ENCODE measurements around the gene SENP1.

Gene SENP1

DNA sequence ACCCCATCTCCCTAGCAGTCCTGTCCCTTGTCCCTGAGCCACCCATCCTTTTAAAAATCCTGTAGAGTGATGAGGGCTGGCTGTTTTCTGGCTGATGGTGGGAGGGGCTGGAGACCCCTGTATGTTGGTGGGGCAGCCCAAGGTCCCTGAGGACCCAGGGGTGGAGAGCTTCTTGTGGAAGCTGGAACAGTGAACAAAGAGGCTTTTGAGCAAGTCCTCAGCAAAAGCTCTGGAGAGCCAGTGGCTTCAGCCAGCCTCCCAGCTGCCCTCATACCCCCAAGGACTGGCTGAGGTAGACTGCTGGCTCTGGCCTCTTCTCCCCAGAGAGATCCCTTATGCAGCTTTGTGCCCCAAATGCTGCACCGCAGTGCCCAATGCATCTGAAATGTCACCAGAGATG is 72.4 kb downstream of the SENP1 start:
- DNase-seq (ENCODE audit: low read depth) = no peak
- TF ChIP-seq, protein P1, sequence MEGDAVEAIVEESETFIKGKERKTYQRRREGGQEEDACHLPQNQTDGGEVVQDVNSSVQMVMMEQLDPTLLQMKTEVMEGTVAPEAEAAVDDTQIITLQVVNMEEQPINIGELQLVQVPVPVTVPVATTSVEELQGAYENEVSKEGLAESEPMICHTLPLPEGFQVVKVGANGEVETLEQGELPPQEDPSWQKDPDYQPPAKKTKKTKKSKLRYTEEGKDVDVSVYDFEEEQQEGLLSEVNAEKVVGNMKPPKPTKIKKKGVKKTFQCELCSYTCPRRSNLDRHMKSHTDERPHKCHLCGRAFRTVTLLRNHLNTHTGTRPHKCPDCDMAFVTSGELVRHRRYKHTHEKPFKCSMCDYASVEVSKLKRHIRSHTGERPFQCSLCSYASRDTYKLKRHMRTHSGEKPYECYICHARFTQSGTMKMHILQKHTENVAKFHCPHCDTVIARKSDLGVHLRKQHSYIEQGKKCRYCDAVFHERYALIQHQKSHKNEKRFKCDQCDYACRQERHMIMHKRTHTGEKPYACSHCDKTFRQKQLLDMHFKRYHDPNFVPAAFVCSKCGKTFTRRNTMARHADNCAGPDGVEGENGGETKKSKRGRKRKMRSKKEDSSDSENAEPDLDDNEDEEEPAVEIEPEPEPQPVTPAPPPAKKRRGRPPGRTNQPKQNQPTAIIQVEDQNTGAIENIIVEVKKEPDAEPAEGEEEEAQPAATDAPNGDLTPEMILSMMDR (conservative IDR thresholded peaks at IDR 0.05; ENCODE audit: control insufficient read depth, insufficient read depth, low read depth, low read length) = no peak
- H3K4me3 ChIP-seq (ENCODE audit: control insufficient read depth, low read depth, low read length) = no peak overlapping the region

DNA sequence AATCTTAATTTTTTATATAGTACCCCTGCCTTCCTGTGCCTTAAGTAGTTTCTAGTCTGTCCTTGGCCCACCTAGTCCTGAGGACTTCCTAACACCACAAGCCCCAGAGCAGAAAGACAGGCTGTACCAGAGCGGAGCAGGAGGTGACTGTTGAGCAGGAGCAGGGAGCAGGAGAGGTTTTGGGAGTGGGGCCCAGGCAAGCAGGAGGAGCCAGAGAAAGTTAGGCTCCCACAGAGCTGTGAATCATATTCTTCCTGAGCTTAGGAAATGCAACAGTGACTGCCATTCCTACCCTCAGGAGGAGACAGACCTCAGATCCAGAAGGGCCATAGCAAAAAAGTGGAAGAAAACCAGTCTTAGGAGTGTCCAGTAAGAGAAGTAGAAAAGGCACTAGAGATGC is 73.3 kb downstream of the SENP1 start:
- no peak overlapping the region for H3K4me3 ChIP-seq (ENCODE audit: control insufficient read depth, low read depth, low read length)
- peak; percentile 4 for DNase-seq (ENCODE audit: low read depth)
- TF ChIP-seq, protein P1 (conservative IDR thresholded peaks at IDR 0.05; ENCODE audit: control insufficient read depth, insufficient read depth, low read depth, low read length) = no peak

DNA sequence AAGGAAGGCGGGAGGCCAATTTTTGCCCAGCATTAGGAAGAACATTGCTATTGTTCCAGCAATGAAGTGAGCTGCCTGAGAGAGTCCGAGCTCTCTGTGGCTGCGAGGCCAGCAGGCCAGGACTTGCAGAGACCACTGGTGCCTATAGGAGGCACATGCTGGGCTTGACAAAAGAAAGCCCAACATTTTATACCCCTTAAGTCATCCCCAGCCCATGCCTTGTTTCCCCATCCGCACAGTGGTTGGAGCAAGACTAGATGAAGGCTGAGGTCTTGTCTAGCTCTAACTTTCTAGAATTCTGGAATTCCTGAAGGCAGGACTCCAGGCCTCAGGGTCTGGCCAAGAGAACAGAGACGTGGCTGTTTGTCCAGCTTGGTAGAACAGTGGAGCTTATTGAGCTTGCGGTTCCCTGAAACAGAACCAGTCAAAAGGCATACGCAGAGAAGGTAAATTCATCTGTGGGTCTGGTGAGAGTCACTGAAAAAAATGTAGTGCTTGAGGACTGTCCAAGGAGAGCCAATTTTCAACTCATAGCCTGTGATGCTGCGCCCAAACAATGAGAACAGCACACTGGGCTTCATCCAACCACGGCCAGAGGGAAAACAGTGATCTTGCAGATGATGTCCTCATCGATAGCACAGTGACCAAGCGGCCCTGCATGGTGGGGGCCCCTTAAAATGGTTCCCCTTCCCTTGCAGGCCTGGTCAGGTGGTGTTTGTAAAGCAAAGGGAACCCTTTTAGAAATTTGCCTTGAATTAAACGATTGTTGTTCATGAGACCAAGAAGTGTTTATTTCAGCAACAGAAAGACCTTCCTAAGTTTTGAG is 74.5 kb downstream of the SENP1 start:
- TF ChIP-seq, protein P1 (conservative IDR thresholded peaks at IDR 0.05; ENCODE audit: control insufficient read depth, insufficient read depth, low read depth, low read length) = no peak

DNA sequence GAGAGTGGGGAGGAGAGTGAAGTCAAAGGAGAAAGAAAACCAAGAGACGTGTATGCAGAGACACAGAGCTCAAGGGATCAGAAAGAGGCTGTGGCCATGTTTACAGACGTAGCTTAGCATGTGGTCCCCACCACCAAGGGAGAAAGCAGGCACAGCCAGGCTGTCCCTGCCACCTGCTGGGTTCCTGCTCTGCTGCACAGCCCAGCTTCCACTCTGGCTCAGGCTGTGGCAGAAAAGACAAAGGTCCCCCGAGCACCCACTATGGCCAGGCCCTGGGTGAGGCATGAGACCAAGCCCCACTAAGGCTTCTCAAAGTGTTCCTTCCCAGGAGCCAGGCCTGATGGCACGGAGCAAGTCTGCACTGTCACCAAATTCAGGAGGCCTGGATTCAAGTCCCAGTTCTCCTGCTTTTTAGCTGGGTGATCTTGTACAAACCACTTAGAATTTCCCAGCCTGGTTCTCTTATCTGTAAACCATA is 75.7 kb downstream of the SENP1 start:
- TF ChIP-seq, protein P1 (conservative IDR thresholded peaks at IDR 0.05; ENCODE audit: control insufficient read depth, insufficient read depth, low read depth, low read length) = no peak
- no peak overlapping the region for H3K4me3 ChIP-seq (ENCODE audit: control insufficient read depth, low read depth, low read length)
- no peak for DNase-seq (ENCODE audit: low read depth)

More for the DNA sequence above, 74.5 kb downstream of the SENP1 start:
- no peak overlapping the region for H3K4me3 ChIP-seq (ENCODE audit: control insufficient read depth, low read depth, low read length)
- DNase-seq (ENCODE audit: low read depth) = no peak

DNA sequence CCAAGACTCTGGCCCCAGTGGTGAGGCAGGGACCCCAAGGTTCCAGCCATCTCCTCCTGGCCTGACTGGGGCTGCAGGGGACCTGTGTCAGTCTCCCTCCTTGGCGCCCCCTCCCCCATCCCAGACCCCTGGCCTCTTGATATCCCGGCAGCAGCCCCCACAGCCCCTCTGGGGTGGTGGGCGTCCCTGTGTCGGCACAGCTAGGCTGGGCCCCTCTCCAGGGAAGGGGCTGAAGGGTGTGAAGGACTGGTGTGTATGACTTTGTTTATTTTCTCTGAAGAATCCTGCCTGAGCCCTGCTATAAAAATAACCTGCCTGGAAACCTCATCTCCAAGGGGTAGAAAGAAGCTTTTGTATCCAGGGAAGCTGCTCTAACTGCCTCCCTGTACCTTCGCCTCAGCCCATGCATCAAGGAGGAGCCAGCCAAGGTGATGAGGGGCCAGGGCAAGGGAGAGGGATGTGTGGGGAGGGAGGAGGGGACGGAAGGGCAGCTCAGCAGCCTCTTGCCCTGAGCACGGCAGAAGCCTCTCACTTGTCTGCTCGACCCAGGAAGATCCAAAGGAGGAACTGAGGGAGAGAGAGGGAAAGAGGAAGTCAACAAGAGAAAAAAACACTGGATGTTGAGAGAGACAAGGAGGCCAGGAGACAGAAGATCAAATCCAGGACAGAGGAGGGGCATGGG is 76.2 kb downstream of the SENP1 start:
- no peak overlapping the region for H3K4me3 ChIP-seq (ENCODE audit: control insufficient read depth, low read depth, low read length)
- DNase-seq (ENCODE audit: low read depth) = no peak
- TF ChIP-seq, protein P1 (conservative IDR thresholded peaks at IDR 0.05; ENCODE audit: control insufficient read depth, insufficient read depth, low read depth, low read length) = no peak

DNA sequence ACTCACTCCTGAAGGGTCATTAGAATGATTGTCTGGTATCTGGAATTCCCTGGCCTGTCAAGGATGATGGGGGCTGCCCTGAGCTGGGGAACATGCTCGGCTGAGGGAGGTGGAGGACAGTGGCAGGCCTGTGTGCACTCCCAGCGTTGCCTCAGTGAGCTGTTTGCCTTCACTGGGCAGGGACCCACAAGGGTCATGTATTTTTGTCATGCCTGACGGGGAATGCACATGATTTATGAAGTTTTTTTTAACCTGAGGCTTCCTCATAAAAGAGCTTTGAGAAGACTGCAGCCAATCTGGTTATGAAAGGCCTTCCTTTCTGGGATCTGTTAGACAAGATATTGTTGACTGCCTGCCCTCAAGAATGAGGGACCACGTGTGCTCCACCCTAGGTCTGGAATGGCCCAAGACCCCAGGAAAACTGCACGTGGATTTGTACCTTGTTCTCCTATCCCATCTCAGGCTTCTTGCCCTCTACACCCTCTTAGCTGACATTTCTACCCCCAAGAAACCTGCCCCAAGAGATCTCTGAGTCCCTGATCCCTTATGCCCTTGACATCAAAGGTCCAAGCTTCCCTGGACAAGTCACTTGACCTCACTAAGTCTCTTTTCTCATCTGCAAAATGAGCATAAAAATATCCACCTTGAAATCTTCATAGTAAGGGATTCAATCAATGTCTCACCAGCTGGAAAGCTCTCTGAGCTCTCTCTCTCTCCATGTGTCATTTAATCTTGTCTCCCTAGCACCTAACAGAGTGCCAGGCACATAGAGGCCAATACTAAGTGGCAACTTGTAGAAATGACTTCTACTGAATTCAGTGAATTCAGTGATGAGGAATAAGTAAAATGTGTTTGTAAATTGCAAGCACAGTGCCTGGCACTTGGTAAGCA is 77.1 kb downstream of the SENP1 start:
- TF ChIP-seq, protein P1 (conservative IDR thresholded peaks at IDR 0.05; ENCODE audit: control insufficient read depth, insufficient read depth, low read depth, low read length) = no peak
- no peak for DNase-seq (ENCODE audit: low read depth)
- H3K4me3 ChIP-seq (ENCODE audit: control insufficient read depth, low read depth, low read length) = no peak overlapping the region

Data from fibroblast of mammary gland (primary cell).